IMR-90 (cell line): Measurements from ENCODE around the gene PEX11A. TPM values are rescaled to one million over a fixed set of nuclear protein-coding genes. Genes with fewer than 3 reads are reported as not detected.

Experiments used
- ATAC-seq: fragments of 200-7000 bp; cut with Tn5 transposase; 2 replicates; pipeline ENCODE4 v1.9.1; 2020; ENCODE audit warnings: low read depth, mild to moderate bottlenecking, moderate library complexity
- BruUV-seq: library from RNA; stranded (reverse); fragments of 400-500 nt; replicated peaks from 2 replicates; lab custom pipeline; 2021; lab: Mats Ljungman, UMichigan
- CTCF ChIA-PET: fragments of 300-600 bp; formaldehyde crosslinking; extraction: SDS; loops from one replicate; lab custom pipeline; 2021; ENCODE audit warnings: antibody characterized with exemption; lab: Yijun Ruan, JAX
- POLR2A ChIA-PET: fragments of 300-600 bp; sonication (Branson Sonifier 250); formaldehyde crosslinking; loops from one replicate; lab custom pipeline; 2022; ENCODE audit warnings: antibody characterized with exemption; ENCODE audit not compliant: unreplicated experiment; lab: Charles Lee
- DNase-seq: peaks from one replicate; pipeline ENCODE4 v3.0.0; 2013
- H2AFZ ChIP-seq: replicated peaks from 2 replicates; pipeline ENCODE3; 2013; ENCODE audit warnings: low read length, mild to moderate bottlenecking; ENCODE audit not compliant: poor library complexity
- H2AK5ac ChIP-seq: 2 replicates; pipeline ENCODE4 v1.6.1; 2013; ENCODE audit warnings: low read depth, low read length, inconsistent platforms
- H2AK9ac ChIP-seq: replicated peaks from 2 replicates; pipeline ENCODE3; 2013; ENCODE audit warnings: mild to moderate bottlenecking, low read depth, low read length, moderate library complexity; ENCODE audit not compliant: poor library complexity
- H2BK120ac ChIP-seq: 2 replicates; pipeline ENCODE4 v1.6.1; 2013; ENCODE audit warnings: low read depth, low read length, inconsistent platforms
- H2BK15ac ChIP-seq: 3 replicates; pipeline ENCODE4 v1.6.1; 2013; ENCODE audit warnings: low read depth, low read length, inconsistent platforms
- H2BK20ac ChIP-seq: 2 replicates; pipeline ENCODE4 v1.6.1; 2013; ENCODE audit warnings: low read depth, mild to moderate bottlenecking, inconsistent platforms, low read length, moderate library complexity
- H2BK5ac ChIP-seq: 2 replicates; pipeline ENCODE4 v1.6.1; 2013; ENCODE audit warnings: mild to moderate bottlenecking, low read depth, low read length, inconsistent platforms; ENCODE audit not compliant: poor library complexity, severe bottlenecking
- H3K14ac ChIP-seq: replicated peaks from 2 replicates; pipeline ENCODE4 v1.6.1; 2013; ENCODE audit warnings: low read depth, low read length, inconsistent platforms
- H3K18ac ChIP-seq: 2 replicates; pipeline ENCODE4 v1.6.1; 2013; ENCODE audit warnings: low read depth, low read length, control low read depth
- H3K23ac ChIP-seq: 2 replicates; pipeline ENCODE4 v1.6.1; 2013; ENCODE audit warnings: low read depth, low read length, inconsistent platforms
- H3K27ac ChIP-seq: 2 replicates; pipeline ENCODE4 v1.5.1; 2013; ENCODE audit warnings: mild to moderate bottlenecking, control low read depth, low read length; ENCODE audit not compliant: insufficient read depth
- H3K27me3 ChIP-seq: 2 replicates; pipeline ENCODE4 v1.6.1; 2013; ENCODE audit warnings: low read length; ENCODE audit not compliant: control insufficient read depth, insufficient read depth
- H3K36me3 ChIP-seq: 2 replicates; pipeline ENCODE4 v1.6.1; 2013; ENCODE audit warnings: low read length, mixed read lengths; ENCODE audit not compliant: control insufficient read depth, insufficient read depth
- H3K4ac ChIP-seq: 2 replicates; pipeline ENCODE4 v1.6.1; 2013; ENCODE audit warnings: low read depth, low read length, inconsistent platforms
- H3K4me1 ChIP-seq: 2 replicates; pipeline ENCODE4 v1.6.1; 2013; ENCODE audit warnings: low read length, mixed read lengths; ENCODE audit not compliant: control insufficient read depth, insufficient read depth
- H3K4me2 ChIP-seq: 2 replicates; pipeline ENCODE4 v1.6.1; 2013; ENCODE audit warnings: low read depth, mild to moderate bottlenecking, control low read depth, low read length, moderate library complexity
- H3K4me3 ChIP-seq: 2 replicates; pipeline ENCODE4 v1.5.1; 2013; ENCODE audit warnings: low read depth, mild to moderate bottlenecking, control low read depth, low read length, moderate library complexity; ENCODE audit not compliant: insufficient read depth
- H3K56ac ChIP-seq: 2 replicates; pipeline ENCODE4 v1.6.1; 2013; ENCODE audit warnings: low read length, inconsistent platforms; ENCODE audit not compliant: insufficient read depth; ENCODE audit errors: extremely low read depth
- H3K79me1 ChIP-seq, 2 experiments: 2 replicates each; pipeline ENCODE4 v1.6.1; 2013; ENCODE audit warnings: low read length in 2 of 2, inconsistent platforms in 1 of 2, low read depth in 1 of 2
- H3K9ac ChIP-seq: 2 replicates; pipeline ENCODE4 v1.6.1; 2013; ENCODE audit warnings: low read depth, low read length, control low read depth
- H3K9me1 ChIP-seq: 2 replicates; pipeline ENCODE4 v1.6.1; 2013; ENCODE audit warnings: low read length, inconsistent platforms; ENCODE audit not compliant: insufficient read depth
- H3K9me3 ChIP-seq: 2 replicates; pipeline ENCODE4 v1.6.1; 2013; ENCODE audit warnings: low read length; ENCODE audit not compliant: control insufficient read depth, insufficient read depth
- H4K20me1 ChIP-seq: 2 replicates; pipeline ENCODE4 v1.6.1; 2013; ENCODE audit warnings: low read length, inconsistent platforms; ENCODE audit not compliant: insufficient read depth
- H4K5ac ChIP-seq: 2 replicates; pipeline ENCODE4 v1.6.1; 2013; ENCODE audit warnings: mild to moderate bottlenecking, low read depth, low read length, control low read depth
- H4K8ac ChIP-seq, 2 experiments: 2 replicates each; pipeline ENCODE4 v1.6.1; 2013; ENCODE audit warnings: low read depth in 2 of 2, low read length in 2 of 2, control low read depth in 1 of 2, inconsistent platforms in 1 of 2
- H4K91ac ChIP-seq: 2 replicates; pipeline ENCODE4 v1.6.1; 2013; ENCODE audit warnings: low read depth, low read length, inconsistent platforms; ENCODE audit not compliant: insufficient read depth
- BHLHE40 ChIP-seq: fragments of 150-350 bp; IDR thresholded peaks from 2 replicates; pipeline ENCODE4 v1.6.1; 2016; ENCODE audit warnings: mild to moderate bottlenecking, low read depth, low read length
- CEBPB ChIP-seq: IDR thresholded peaks from 2 replicates; pipeline ENCODE4 v1.6.1; 2012; ENCODE audit warnings: low read depth, low read length, improper control_type of control experiment
- CHD1 ChIP-seq: IDR thresholded peaks from 2 replicates; pipeline ENCODE4 v1.6.1; 2012; ENCODE audit warnings: low read depth, low read length, improper control_type of control experiment
- CTCF ChIP-seq: conservative IDR thresholded peaks from 2 replicates; pipeline ENCODE4 v1.5.1; 2012; ENCODE audit warnings: mild to moderate bottlenecking, low read depth, low read length, improper control_type of control experiment
- FOS ChIP-seq: fragments of 150-350 bp; IDR thresholded peaks from 2 replicates; pipeline ENCODE4 v1.6.1; 2016; ENCODE audit warnings: low read depth, low read length
- MAFK ChIP-seq: IDR thresholded peaks from 2 replicates; pipeline ENCODE4 v1.6.1; 2012; ENCODE audit warnings: low read depth, low read length, improper control_type of control experiment
- MAZ ChIP-seq: IDR thresholded peaks from 2 replicates; pipeline ENCODE4 v1.6.1; 2012; ENCODE audit warnings: low read depth, mild to moderate bottlenecking, low read length, improper control_type of control experiment, moderate library complexity, borderline replicate concordance
- MXI1 ChIP-seq: IDR thresholded peaks from 2 replicates; pipeline ENCODE4 v1.6.1; 2012; ENCODE audit warnings: low read depth, mild to moderate bottlenecking, low read length, moderate library complexity, borderline replicate concordance
- NFE2L2 ChIP-seq: fragments of 150-350 bp; IDR thresholded peaks from 2 replicates; pipeline ENCODE4 v1.6.1; 2016; ENCODE audit warnings: low read depth, mild to moderate bottlenecking, low read length
- RAD21 ChIP-seq: IDR thresholded peaks from 2 replicates; pipeline ENCODE4 v1.6.1; 2012; ENCODE audit warnings: low read length, improper control_type of control experiment
- RCOR1 ChIP-seq: IDR thresholded peaks from 2 replicates; pipeline ENCODE4 v1.6.1; 2012; ENCODE audit warnings: mild to moderate bottlenecking, low read length, improper control_type of control experiment; ENCODE audit not compliant: insufficient replicate concordance
- RFX5 ChIP-seq: IDR thresholded peaks from 2 replicates; pipeline ENCODE4 v1.8.0; 2012; ENCODE audit warnings: low read depth, mild to moderate bottlenecking, low read length, moderate library complexity
- SMC3 ChIP-seq: fragments of 150-350 bp; IDR thresholded peaks from 2 replicates; pipeline ENCODE4 v1.6.1; 2016; ENCODE audit warnings: low read depth, mild to moderate bottlenecking, antibody characterized with exemption, low read length, moderate library complexity
- USF2 ChIP-seq: fragments of 150-350 bp; IDR thresholded peaks from 2 replicates; pipeline ENCODE4 v1.6.1; 2017; ENCODE audit warnings: mild to moderate bottlenecking, antibody characterized with exemption, low read length, low read depth
- WGBS, 2 experiments: methylation state at CpG; one replicate each; pipeline versions ENCODE4 v1.1.5 to v1.1.7; 2013; ENCODE audit warnings: missing lambda C conversion rate in 2 of 2; ENCODE audit not compliant: insufficient read length in 1 of 2; ENCODE audit errors: extremely low coverage in 2 of 2; 5-methylcytosine and 5-hydroxymethylcytosine counted together
- dilution Hi-C: fragments of 300-500 bp; cut with HindIII; formaldehyde crosslinking; loops from one replicate; pipeline ENCODE4 v1.14.3; 2018; ENCODE audit warnings: low sequenced_read_pairs; ENCODE audit not compliant: unreplicated experiment
- in situ Hi-C: fragments of 300-500 bp; cut with MboI; formaldehyde crosslinking; loops from 3 replicates; pipeline ENCODE4 v1.14.3; 2019; ENCODE audit warnings: low sequenced_read_pairs, inconsistent platforms, mixed read lengths
- intact Hi-C: fragments of 100-400 bp; cut with micrococcal nuclease; formaldehyde crosslinking; loops from 2 replicates; pipeline ENCODE4 v1.10.0; 2022
- polyA plus RNA-seq, 3 experiments: library from polyadenylated mRNA; depleted of rRNA; stranded (reverse); fragments of >200 nt; gene quantifications; 2 replicates each; pipeline ENCODE4 v1.2.3, GENCODE V29; 2012; ENCODE audit warnings: low replicate concordance in 1 of 3
- total RNA-seq: library from RNA; depleted of rRNA; stranded (reverse); fragments of >200 nt; gene quantifications from 2 replicates; pipeline ENCODE4 v1.2.3, GENCODE V29; 2012
- TF ChIP-seq, protein P1 (sequence below): fragments of 150-350 bp; IDR thresholded peaks from 2 replicates; pipeline ENCODE4 v1.6.1; 2016; ENCODE audit warnings: low read depth, mild to moderate bottlenecking, low read length, moderate library complexity, borderline replicate concordance

The PEX11A gene
- total and polyA plus RNA-seq, 2 of the 4 experiments (the other 2 are of a cell fraction), result 4.2 to 10.2 TPM

- ATAC-seq (no peak), DNase-seq (no peak)
- no peak overlapping the region; the same call in 1 of the 2 replicates for H3K14ac ChIP-seq
- no peaks in the 10 kb centered on the region for H3K36me3 ChIP-seq
- H3K4me3 ChIP-seq, result no peak overlapping the region
- intact Hi-C loops (no loop called here), dilution Hi-C loops (no loop called here), in situ Hi-C loops (no loop called here)
- no peaks in the 10 kb centered on the region for H3K4me1 ChIP-seq
- H4K8ac ChIP-seq, result no peak overlapping the region
- H3K9me3 ChIP-seq, result peaks cover 10% of the 10 kb centered on the region; the same call in 1 of the 2 replicates
- no peak overlapping the region for H3K18ac ChIP-seq
- H2BK5ac ChIP-seq, result no peak overlapping the region
- ChIA-PET POLR2A (no interaction called here), CTCF (no interaction called here)
- no peak overlapping the region for H2AFZ ChIP-seq
- TF ChIP-seq RAD21, result no peak
- TF ChIP-seq, protein P1, sequence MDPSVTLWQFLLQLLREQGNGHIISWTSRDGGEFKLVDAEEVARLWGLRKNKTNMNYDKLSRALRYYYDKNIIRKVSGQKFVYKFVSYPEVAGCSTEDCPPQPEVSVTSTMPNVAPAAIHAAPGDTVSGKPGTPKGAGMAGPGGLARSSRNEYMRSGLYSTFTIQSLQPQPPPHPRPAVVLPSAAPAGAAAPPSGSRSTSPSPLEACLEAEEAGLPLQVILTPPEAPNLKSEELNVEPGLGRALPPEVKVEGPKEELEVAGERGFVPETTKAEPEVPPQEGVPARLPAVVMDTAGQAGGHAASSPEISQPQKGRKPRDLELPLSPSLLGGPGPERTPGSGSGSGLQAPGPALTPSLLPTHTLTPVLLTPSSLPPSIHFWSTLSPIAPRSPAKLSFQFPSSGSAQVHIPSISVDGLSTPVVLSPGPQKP, result no peak
- no peak for TF ChIP-seq NFE2L2
- no peak for TF ChIP-seq BHLHE40
- TF ChIP-seq SMC3, result no peak
- no peak for TF ChIP-seq USF2
- no peak for TF ChIP-seq MAFK
- TF ChIP-seq CHD1, result no peak
- no peak for TF ChIP-seq MAZ
- no peak for TF ChIP-seq RCOR1
- TF ChIP-seq FOS, result no peak
- no peak for TF ChIP-seq RFX5
- TF ChIP-seq CTCF, result no peak
- no peak for TF ChIP-seq CEBPB
- TF ChIP-seq MXI1, result no peak
- no peaks in the 10 kb centered on the region for H4K20me1 ChIP-seq
- H4K91ac ChIP-seq, result no peak overlapping the region
- no peak overlapping the region for H3K23ac ChIP-seq
- H3K27ac ChIP-seq, result no peak overlapping the region
- no peaks in the 10 kb centered on the region for H3K79me1 ChIP-seq
- H3K4ac ChIP-seq, result no peak overlapping the region
- H3K4me2 ChIP-seq, result no peak overlapping the region
- no peak overlapping the region for H3K9ac ChIP-seq
- no peak overlapping the region for H4K5ac ChIP-seq
- no peak overlapping the region for H3K56ac ChIP-seq
- H3K27me3 ChIP-seq, result peaks cover 40% of the 10 kb centered on the region
- H2BK20ac ChIP-seq, result no peak overlapping the region
- H2AK9ac ChIP-seq, result no peak overlapping the region
- WGBS, 2 experiments, result no CpG with 5 or more reads among the region's 1 CpG
- no peaks in the 10 kb centered on the region for H3K9me1 ChIP-seq
- no peak overlapping the region for H2AK5ac ChIP-seq
- BruUV-seq, result no TSS peak
- no peak overlapping the region for H2BK15ac ChIP-seq
- H2BK120ac ChIP-seq, result no peak overlapping the region
These were observed 34.1 kb upstream of the PEX11A start for GRCh38 chr15:89724621-89725020.
